NCI-H1092 (cell line): ENCODE data around the gene ADGRA3.

ENCODE experiments used
- DNase-seq: peaks from one replicate; lab custom pipeline; 2025; lab: John Stamatoyannopoulos, UW

The ADGRA3 gene

DNA sequence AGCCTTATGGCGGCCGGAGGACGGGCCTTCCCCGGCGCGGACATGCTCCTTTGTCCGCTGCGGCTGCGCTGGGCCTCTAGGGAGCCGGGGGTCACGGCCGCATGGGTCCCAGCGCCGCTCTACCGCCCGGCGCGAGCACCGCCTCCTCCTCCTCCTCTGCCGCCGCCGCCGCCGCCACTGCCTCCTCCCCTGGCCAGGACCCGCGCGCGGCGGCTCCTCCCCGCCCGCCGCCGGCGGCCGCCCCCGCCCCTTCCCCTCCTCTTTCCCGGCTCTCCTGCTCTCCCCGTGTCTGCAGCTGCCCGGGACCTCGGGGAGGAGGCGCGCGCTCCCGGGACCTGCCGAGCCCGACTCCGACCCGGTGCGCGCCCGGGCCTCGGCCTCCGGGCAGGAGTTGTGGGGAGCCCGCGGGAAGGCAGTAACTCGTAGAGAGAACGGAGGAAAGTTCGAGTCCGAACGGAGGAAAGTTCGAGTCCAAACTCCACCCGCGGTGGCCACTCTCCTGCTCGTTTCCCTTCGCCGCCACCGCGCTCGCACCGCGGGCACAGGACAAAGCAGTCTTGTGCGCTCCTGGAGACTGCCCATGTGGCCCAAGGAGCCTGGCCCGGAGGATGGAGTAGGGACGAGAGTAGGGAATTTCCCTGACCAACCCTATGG is at the start of gene ADGRA3:
ADGRA3 (minus strand) TSS at position 179 of the 654 bp plus-strand sequence. CDS start 282 bp downstream, outside the sequence.
- DNase-seq = peak; percentile 60

GRCh38 chr4:22556495-22556894 is 40.6 kb upstream of the ADGRA3 start:
- DNase-seq = no peak

GRCh38 chr4:22554670-22555069 is 38.8 kb upstream of the ADGRA3 start:
- no peak for DNase-seq

GRCh38 chr4:22553560-22553959 is 37.7 kb upstream of the ADGRA3 start:
- DNase-seq = no peak

DNA sequence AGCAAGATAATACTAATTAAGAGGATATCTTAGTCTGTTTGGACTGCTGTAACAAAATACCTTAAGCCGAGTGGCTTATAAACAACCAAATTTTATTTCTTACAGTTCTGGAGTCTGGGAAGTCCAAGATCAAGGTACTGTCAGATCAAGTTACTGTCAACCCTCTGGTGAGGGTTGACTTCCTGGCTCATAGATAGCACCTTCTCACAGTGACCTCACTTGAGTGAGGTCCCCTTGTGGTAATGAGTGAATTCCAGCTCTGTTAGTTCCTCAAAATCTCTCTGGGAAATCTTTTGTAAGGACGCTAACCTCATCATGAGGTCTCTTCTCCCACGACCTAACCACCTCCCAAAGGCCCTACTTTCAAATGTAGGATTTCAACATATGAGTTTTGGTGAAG is 36.9 kb upstream of the ADGRA3 start:
- DNase-seq = no peak

GRCh38 chr4:22551550-22551949 is 35.7 kb upstream of the ADGRA3 start:
- no peak for DNase-seq

DNA sequence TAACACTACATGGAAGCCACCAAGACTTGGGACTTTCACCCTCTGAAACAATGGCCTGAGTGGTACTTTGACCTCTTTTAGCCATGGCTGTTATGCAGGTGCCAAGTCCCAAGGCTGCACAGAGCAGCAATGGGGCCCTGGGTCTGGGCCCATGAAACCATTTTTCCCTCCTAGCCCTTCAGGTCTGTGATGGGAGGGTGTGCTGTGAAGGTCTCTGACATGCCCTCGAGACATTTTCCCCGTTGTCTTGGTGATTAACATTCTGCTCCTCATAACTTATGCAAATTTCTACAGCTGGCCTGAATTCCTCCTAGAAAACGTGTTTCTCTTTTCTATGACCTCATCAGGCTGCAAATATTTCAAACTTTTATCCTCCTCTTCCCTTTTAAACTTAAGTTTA is 30.4 kb upstream of the ADGRA3 start:
- no peak for DNase-seq

- no peak for DNase-seq
Observed at GRCh38 chr4:22539251-22539650, 23.4 kb upstream of the ADGRA3 start.

GRCh38 chr4:22537864-22538263 is 22.0 kb upstream of the ADGRA3 start:
- DNase-seq = no peak

DNA sequence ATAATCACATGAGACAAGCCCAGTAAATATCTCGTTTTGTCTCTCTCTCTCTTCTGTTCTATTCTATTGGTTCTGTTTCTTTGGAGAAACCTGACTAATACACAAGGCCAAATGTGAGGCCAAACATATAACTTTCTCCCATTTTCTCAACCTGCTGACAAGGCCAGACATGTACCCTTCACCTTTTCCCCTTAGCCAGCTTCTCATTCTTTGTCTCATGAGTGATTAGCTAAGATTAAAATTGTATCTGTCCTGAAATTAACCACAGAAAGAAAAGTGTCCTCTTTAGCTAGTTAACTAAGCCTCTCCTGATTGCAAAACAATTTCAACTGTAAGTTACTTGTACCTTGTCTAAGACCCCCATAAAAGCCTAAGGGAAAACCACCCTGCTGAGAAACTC is 18.5 kb upstream of the ADGRA3 start:
- DNase-seq = no peak

- no peak for DNase-seq
Observed at GRCh38 chr4:22532896-22533295, 17.0 kb upstream of the ADGRA3 start.

GRCh38 chr4:22532117-22532516 is 16.3 kb upstream of the ADGRA3 start:
- no peak for DNase-seq

DNA sequence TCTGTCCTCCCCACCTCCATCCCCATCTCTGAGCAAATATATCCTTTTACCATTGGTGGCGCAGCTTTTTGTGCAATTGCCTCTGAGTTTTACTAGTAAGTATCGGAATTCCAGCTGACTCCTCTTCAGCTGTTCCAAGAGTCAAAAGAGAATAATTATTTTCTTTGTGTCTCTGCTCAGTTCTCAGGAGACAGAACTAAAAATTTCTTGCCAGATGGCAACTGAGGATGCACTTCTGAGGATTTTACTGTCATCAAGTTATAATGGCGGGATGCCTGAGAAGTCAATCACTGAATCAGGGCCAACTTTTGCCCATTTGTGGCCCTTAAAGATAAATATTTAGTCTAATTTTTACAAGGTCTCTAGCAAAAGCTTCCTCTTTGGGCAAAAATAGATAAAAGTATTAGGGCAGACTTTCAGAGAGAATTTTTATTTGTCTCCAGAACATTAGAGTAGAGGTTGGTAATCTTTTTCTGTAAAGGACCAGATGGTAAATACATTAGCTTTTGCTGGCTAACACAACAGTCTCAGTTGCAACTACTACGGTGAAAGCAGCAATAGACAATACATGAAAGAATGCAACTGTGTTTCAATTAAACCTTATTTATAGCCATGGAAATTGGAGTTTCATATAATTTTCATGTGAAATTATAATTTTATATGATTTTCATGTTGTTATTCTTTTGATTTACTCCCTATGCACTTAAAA is 15.6 kb upstream of the ADGRA3 start:
- no peak for DNase-seq

- no peak for DNase-seq
Observed at GRCh38 chr4:22524895-22525294, 9.0 kb upstream of the ADGRA3 start.

- DNase-seq = no peak
Observed at GRCh38 chr4:22522706-22523501, 7.0 kb upstream of the ADGRA3 start.

DNA sequence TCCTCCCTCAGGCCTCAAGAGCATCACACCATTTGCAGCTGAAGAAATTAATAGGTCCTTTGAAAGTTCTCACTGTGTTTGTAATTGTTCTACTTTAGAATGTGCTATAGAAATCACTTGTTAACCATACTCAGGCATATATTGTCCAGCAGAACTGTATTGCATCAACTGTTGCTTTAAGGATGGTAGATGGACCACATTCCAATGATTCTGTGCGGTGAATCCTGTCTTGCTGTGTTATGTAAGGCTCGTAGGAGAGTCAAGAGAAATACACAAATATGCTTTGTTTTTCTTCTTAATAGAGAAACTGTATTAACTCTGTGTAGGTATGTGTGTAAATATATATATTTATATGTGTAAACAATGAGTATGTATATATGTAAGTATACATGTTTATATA is 6.3 kb upstream of the ADGRA3 start:
- no peak for DNase-seq

DNA sequence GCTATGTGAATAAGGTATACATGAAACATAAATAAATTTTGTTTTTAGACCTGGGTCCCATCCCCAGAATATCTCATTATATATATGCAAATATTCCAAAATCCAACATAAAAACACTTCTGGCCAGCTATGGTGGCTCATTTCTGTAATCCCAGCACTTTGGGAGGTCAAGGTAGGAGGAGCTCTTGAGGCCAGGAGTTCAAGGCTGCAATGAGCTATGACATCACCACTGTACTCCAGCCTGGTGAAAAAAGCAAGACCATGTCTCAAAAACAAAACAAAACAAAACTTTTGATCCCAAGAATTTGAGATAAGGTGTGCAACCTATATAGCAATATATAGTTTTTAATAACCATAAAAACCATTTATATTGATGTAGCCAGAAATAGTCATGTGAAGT is 5.4 kb upstream of the ADGRA3 start:
- DNase-seq = no peak

DNA sequence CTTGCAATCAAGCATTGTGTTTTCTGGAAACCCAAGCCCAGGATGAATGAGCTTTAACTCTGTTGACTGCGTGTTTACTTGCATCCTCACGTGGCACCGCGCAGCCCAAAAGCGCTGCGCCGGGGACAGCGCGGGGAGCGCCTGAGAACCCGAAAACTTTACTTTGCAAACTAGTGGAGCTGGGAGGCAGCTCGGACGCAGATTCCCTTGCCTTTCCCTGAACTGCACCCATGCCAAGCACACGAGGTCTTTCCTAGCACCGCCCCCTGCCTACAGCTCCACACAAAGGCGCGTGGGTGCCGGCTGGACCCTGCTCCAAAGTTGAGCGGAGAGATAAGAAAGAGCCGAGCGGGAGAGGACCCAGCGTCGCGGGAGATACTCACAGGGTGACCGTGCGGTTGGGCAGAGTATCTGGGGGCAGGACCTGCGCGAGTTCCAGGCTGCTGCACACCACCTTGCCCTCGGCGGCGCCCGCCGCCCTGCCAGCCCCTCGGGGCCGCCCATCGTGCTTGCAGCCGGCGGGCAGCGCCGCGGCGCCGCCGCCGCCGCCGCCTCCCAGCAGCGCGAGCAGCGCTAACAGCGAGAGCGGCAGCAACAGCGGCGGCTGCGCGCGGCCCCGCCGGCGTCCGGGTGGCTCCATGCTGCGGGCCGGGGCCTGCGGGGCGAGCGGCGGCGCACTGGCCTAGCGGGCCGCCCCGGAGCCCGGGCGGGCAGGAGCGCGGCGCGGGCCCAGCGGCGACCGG is 550 bp downstream of the ADGRA3 start:
- DNase-seq = peak; percentile 31

- DNase-seq = no peak
Observed at GRCh38 chr4:22514481-22514880, 1.4 kb downstream of the ADGRA3 start.

- no peak for DNase-seq
Observed at GRCh38 chr4:22514001-22514400, 1.9 kb downstream of the ADGRA3 start.

DNA sequence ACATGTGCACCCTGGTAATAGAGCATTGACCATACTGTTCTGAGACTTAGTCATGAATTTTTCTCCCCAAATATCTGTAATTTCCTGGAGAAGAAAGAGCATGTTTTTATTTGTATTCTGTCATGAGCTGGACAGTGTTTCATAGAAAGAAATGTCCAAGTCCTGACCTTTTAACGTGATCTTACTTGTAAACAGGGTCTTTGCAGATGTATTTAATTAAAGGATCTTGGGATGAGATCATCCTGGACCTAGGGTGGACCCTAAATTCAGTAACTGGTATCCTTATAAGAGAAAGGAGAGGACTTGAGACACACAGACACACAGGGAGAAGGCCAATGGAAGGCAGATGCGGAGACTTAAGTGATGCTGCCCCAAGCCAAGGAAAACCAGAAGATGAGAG is 3.6 kb downstream of the ADGRA3 start:
- DNase-seq = no peak

DNA sequence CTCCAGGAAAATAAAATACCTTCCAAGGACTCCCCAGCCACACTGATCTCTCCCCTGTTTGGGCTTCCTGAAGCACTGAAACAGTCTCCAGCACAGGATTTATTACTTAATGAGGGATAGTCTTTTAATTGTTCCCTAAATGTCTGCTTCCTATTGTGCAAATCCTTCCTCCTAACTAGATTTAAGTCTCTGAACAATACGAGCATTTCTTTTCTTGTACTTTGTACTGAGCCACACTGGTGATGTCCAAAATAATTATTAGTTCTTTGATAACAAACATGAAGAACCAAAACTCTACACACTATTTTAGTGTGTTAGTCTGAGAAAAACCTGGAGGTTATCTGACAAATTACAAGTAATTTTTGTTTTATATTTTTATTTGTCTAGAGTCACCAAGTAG is 5.1 kb downstream of the ADGRA3 start:
- no peak for DNase-seq
